ENCODE data around the gene TIMM44.

- TF ChIP-seq POLR2A (IDR thresholded peaks at IDR 0.05; ENCODE audit: low read depth): no peak
- TF ChIP-seq CTCF (IDR thresholded peaks at IDR 0.05): no peak
These were observed 43.8 kb upstream of the TIMM44 start for GRCh38 chr19:7987114-7987768.

All from esophagus muscularis mucosa (tissue), 3 donors.